Upper lobe of right lung (tissue), 1 donor: ENCODE results near the gene ERMARD. TPM values are rescaled to one million over a fixed set of nuclear protein-coding genes. Genes with fewer than 3 reads are reported as not detected.

Experiments
- ATAC-seq: fragments of 200-7000 bp; cut with Tn5 transposase; one replicate; pipeline ENCODE4 v1.9.1; 2020; ENCODE audit warnings: mild to moderate bottlenecking, moderate library complexity
- DNase-seq: peaks from one replicate; pipeline ENCODE4 v3.0.0-alpha.2; 2020
- H3K27ac ChIP-seq: fragments of 200-600 bp; one replicate; pipeline ENCODE4 v1.8.0; 2022
- H3K27me3 ChIP-seq: fragments of 200-600 bp; one replicate; pipeline ENCODE4 v1.8.0; 2022; ENCODE audit warnings: mild to moderate bottlenecking
- H3K36me3 ChIP-seq: fragments of 200-600 bp; one replicate; pipeline ENCODE4 v1.8.0; 2022
- H3K4me1 ChIP-seq: fragments of 200-600 bp; one replicate; pipeline ENCODE4 v1.8.0; 2022
- H3K4me3 ChIP-seq: fragments of 200-600 bp; one replicate; pipeline ENCODE4 v1.8.0; 2022; ENCODE audit warnings: mild to moderate bottlenecking
- H3K9me3 ChIP-seq: fragments of 200-600 bp; one replicate; pipeline ENCODE4 v1.8.0; 2022
- intact Hi-C: fragments of 100-400 bp; cut with DNase I; formaldehyde crosslinking; loops from one replicate; pipeline ENCODE4 v1.11.0; 2022
- total RNA-seq: library from RNA; stranded (reverse); fragmentation: NEBNext Ultra II Directional; extraction: Animal tissue kit (Norgen Biotek cat#: 25700); gene quantifications from one replicate; pipeline ENCODE4 v1.2.1, GENCODE V29; 2021
- TF ChIP-seq, protein P1 (sequence below): fragments of 200-600 bp; IDR thresholded peaks from one replicate; pipeline ENCODE4 v1.8.0; 2022; ENCODE audit warnings: antibody characterized with exemption
- donor health status: DM: no; HTN: yes; CAD: no; lungs with severe emphysema.

Gene ERMARD
- total RNA-seq, 1 donor from 2014 or later = 25.6 TPM

GRCh38 chr6:169813969-169814368 is 62.5 kb downstream of the ERMARD start:
- H3K27me3 ChIP-seq = no peaks in the 10 kb centered on the region
- no peak overlapping the region for H3K27ac ChIP-seq
- TF ChIP-seq, protein P1, sequence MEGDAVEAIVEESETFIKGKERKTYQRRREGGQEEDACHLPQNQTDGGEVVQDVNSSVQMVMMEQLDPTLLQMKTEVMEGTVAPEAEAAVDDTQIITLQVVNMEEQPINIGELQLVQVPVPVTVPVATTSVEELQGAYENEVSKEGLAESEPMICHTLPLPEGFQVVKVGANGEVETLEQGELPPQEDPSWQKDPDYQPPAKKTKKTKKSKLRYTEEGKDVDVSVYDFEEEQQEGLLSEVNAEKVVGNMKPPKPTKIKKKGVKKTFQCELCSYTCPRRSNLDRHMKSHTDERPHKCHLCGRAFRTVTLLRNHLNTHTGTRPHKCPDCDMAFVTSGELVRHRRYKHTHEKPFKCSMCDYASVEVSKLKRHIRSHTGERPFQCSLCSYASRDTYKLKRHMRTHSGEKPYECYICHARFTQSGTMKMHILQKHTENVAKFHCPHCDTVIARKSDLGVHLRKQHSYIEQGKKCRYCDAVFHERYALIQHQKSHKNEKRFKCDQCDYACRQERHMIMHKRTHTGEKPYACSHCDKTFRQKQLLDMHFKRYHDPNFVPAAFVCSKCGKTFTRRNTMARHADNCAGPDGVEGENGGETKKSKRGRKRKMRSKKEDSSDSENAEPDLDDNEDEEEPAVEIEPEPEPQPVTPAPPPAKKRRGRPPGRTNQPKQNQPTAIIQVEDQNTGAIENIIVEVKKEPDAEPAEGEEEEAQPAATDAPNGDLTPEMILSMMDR = no peak
- no peak overlapping the region for H3K4me3 ChIP-seq
- ATAC-seq = no peak
- intact Hi-C loops = no loop called here
- no peaks in the 10 kb centered on the region for H3K9me3 ChIP-seq
- DNase-seq = peak; percentile 39
- H3K4me1 ChIP-seq = no peaks in the 10 kb centered on the region
- no peaks in the 10 kb centered on the region for H3K36me3 ChIP-seq

GRCh38 chr6:169816054-169816453 is 64.6 kb downstream of the ERMARD start:
- no peaks in the 10 kb centered on the region for H3K9me3 ChIP-seq
- ATAC-seq (no peak), DNase-seq (no peak)
- H3K36me3 ChIP-seq = no peaks in the 10 kb centered on the region
- no peak overlapping the region for H3K27ac ChIP-seq
- H3K4me1 ChIP-seq = no peaks in the 10 kb centered on the region
- TF ChIP-seq, protein P1 = no peak
- intact Hi-C loops = no loop called here
- no peak overlapping the region for H3K4me3 ChIP-seq
- no peaks in the 10 kb centered on the region for H3K27me3 ChIP-seq

DNA sequence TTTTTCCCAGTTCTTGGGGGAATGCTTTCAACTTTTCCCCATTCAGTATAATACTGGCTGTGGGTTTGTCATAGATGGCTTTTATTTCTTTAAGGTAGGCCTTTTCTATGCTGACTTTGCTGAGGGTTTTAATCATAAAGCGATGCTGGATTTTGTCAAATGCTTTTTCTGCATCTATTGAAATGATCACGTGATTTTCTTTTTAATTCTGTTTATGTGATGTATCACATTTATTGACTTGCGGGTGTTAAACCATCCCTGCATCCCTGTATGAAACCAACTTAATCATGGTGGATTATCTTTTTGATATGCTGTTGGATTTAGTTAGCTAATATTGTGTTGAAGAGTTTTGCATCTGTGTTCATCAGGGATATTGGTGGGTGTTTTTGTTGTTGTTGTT is 65.6 kb downstream of the ERMARD start:
- no peaks in the 10 kb centered on the region for H3K9me3 ChIP-seq
- H3K4me3 ChIP-seq = no peak overlapping the region
- no peaks in the 10 kb centered on the region for H3K36me3 ChIP-seq
- H3K4me1 ChIP-seq = no peaks in the 10 kb centered on the region
- no peaks in the 10 kb centered on the region for H3K27me3 ChIP-seq
- DNase-seq (no peak), ATAC-seq (no peak)
- H3K27ac ChIP-seq = no peak overlapping the region
- intact Hi-C loops = no loop called here
- TF ChIP-seq, protein P1 = no peak

DNA sequence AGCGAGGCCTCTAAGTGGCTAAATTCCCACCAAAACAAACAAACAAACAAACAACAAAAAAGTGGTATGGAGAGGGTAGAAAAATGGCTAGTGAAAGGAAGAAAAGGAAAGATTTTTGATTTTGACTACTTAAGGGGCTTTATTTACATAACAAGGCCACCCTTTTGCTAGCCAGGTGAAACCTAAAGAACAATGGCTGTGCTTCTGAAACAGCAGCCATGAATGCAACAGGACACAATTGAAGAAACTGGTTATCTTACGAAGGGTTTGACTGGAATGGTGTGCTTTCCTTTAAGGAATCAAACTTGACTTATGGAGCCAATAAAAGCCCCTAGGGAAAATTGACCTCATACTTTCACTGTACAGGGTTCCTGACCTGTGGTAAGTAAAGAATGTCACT is 68.9 kb downstream of the ERMARD start:
- intact Hi-C loops = no loop called here
- TF ChIP-seq, protein P1 = no peak

GRCh38 chr6:169824021-169824420 is 72.6 kb downstream of the ERMARD start:
- no peak for DNase-seq
- intact Hi-C loops = no loop called here
- peaks cover 11% of the 10 kb centered on the region for H3K27me3 ChIP-seq
- H3K4me1 ChIP-seq = no peaks in the 10 kb centered on the region
- ATAC-seq = no peak
- H3K9me3 ChIP-seq = no peaks in the 10 kb centered on the region
- H3K27ac ChIP-seq = no peak overlapping the region
- H3K36me3 ChIP-seq = no peaks in the 10 kb centered on the region
- H3K4me3 ChIP-seq = no peak overlapping the region
- TF ChIP-seq, protein P1 = no peak

More for the DNA sequence above, 68.9 kb downstream of the ERMARD start:
- DNase-seq (no peak), ATAC-seq (no peak)
- peaks cover 4% of the 10 kb centered on the region for H3K27me3 ChIP-seq
- no peaks in the 10 kb centered on the region for H3K36me3 ChIP-seq
- no peak overlapping the region for H3K4me3 ChIP-seq
- no peaks in the 10 kb centered on the region for H3K4me1 ChIP-seq
- no peak overlapping the region for H3K27ac ChIP-seq
- H3K9me3 ChIP-seq = no peaks in the 10 kb centered on the region
